Thoracic aorta (tissue), 2 donors: Measurements from ENCODE around the gene TOP3A. TPM values are rescaled to one million over a fixed set of nuclear protein-coding genes. Genes with fewer than 3 reads are reported as not detected.
"Not testable (repeated sequence)": the region's sequence is repeated elsewhere in the genome, so short reads cannot be mapped to it uniquely, and the experiment has no call there.

Experiments
- ATAC-seq: fragments of 150-250 bp; one replicate; pipeline ENCODE4 v1.8.0; 2017; ENCODE audit warnings: low read depth; ENCODE audit not compliant: insufficient number of reproducible peaks, low FRiP score
- DNase-seq: peaks from one replicate; pipeline ENCODE4 v3.0.0-alpha.2; 2020; ENCODE audit warnings: low spot score
- H3K27ac ChIP-seq, 2 donors: fragments of 200-600 bp; sonication (generic); 1 replicate in 1 of 2; 2 replicates in 1 of 2; pipeline ENCODE4 v1.5.1; 2016; ENCODE audit warnings: mild to moderate bottlenecking in 2 of 2, moderate library complexity in 2 of 2
- H3K27me3 ChIP-seq: fragments of 200-600 bp; sonication (generic); replicated peaks from 2 replicates; pipeline ENCODE4 v1.6.0; 2016; ENCODE audit warnings: mild to moderate bottlenecking; ENCODE audit not compliant: insufficient read depth
- H3K36me3 ChIP-seq: fragments of 200-600 bp; sonication (generic); one replicate; pipeline ENCODE4 v1.5.1; 2016
- H3K4me1 ChIP-seq, 2 donors: fragments of 200-600 bp; sonication (generic); 1 replicate in 1 of 2; 2 replicates in 1 of 2; pipeline versions ENCODE4 v1.5.1 to v1.6.0; 2016; ENCODE audit warnings: low read depth in 2 of 2, mild to moderate bottlenecking in 1 of 2; ENCODE audit not compliant: control insufficient read depth in 1 of 2
- H3K4me3 ChIP-seq: fragments of 200-600 bp; sonication (generic); 2 replicates; pipeline ENCODE4 v1.5.1; 2016; ENCODE audit warnings: mild to moderate bottlenecking
- H3K9me3 ChIP-seq: fragments of 200-600 bp; sonication (generic); 2 replicates; pipeline ENCODE4 v1.5.1; 2016
- total RNA-seq, 2 donors: library from RNA; depleted of rRNA; stranded (reverse); fragments of >200 nt; gene quantifications; one replicate each; pipeline versions ENCODE4 v1.1.0 to v1.2.3, GENCODE V29; 2016
- TF ChIP-seq, protein P1 (sequence below): fragments of 200-600 bp; sonication (generic); IDR thresholded peaks from one replicate; pipeline ENCODE4 v1.5.1; 2019; ENCODE audit warnings: antibody characterized with exemption

The TOP3A gene
- total RNA-seq, 2 donors from 2014 or later: 33.4 to 54.6 TPM

GRCh38 chr17:18339933-18340332 is 25.1 kb upstream of the TOP3A start:
- TF ChIP-seq, protein P1, sequence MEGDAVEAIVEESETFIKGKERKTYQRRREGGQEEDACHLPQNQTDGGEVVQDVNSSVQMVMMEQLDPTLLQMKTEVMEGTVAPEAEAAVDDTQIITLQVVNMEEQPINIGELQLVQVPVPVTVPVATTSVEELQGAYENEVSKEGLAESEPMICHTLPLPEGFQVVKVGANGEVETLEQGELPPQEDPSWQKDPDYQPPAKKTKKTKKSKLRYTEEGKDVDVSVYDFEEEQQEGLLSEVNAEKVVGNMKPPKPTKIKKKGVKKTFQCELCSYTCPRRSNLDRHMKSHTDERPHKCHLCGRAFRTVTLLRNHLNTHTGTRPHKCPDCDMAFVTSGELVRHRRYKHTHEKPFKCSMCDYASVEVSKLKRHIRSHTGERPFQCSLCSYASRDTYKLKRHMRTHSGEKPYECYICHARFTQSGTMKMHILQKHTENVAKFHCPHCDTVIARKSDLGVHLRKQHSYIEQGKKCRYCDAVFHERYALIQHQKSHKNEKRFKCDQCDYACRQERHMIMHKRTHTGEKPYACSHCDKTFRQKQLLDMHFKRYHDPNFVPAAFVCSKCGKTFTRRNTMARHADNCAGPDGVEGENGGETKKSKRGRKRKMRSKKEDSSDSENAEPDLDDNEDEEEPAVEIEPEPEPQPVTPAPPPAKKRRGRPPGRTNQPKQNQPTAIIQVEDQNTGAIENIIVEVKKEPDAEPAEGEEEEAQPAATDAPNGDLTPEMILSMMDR: no peak
- H3K9me3 ChIP-seq: no peaks in the 10 kb centered on the region
- ATAC-seq (no peak), DNase-seq (no peak)
- H3K36me3 ChIP-seq: peaks cover 32% of the 10 kb centered on the region
- H3K27ac ChIP-seq: no peak overlapping the region
- no peaks in the 10 kb centered on the region for H3K27me3 ChIP-seq
- no peak overlapping the region for H3K4me3 ChIP-seq
- H3K4me1 ChIP-seq: no peaks in the 10 kb centered on the region

GRCh38 chr17:18338158-18338557 is 23.4 kb upstream of the TOP3A start:
- DNase-seq, H3K27ac ChIP-seq, ATAC-seq, H3K9me3 ChIP-seq, H3K4me1 ChIP-seq, H3K4me3 ChIP-seq, H3K27me3 ChIP-seq: not testable (repeated sequence)
- H3K36me3 ChIP-seq: peaks cover 39% of the 10 kb centered on the region

GRCh38 chr17:18332909-18333489 is 18.2 kb upstream of the TOP3A start:
- TF ChIP-seq, protein P1: no peak

GRCh38 chr17:18331879-18332278 is 17.1 kb upstream of the TOP3A start:
- no peak overlapping the region for H3K27ac ChIP-seq
- no peaks in the 10 kb centered on the region for H3K27me3 ChIP-seq
- no peak for DNase-seq
- no peak overlapping the region for H3K4me3 ChIP-seq
- no peak for ATAC-seq
- no peaks in the 10 kb centered on the region for H3K9me3 ChIP-seq
- peaks cover 57% of the 10 kb centered on the region for H3K36me3 ChIP-seq
- no peaks in the 10 kb centered on the region for H3K4me1 ChIP-seq
- TF ChIP-seq, protein P1: no peak

More at GRCh38 chr17:18332909-18333489, 18.2 kb upstream of the TOP3A start:
- ATAC-seq: no peak
- Histone ChIP-seq H3K27me3 (no peaks in the 10 kb centered on the region), H3K27ac (no peak overlapping the region), H3K4me3 (no peak overlapping the region), H3K36me3 (peaks cover 54% of the 10 kb centered on the region), H3K4me1 (no peaks in the 10 kb centered on the region), H3K9me3 (no peaks in the 10 kb centered on the region)
- no peak for DNase-seq

GRCh38 chr17:18328643-18329204 is 13.9 kb upstream of the TOP3A start:
- TF ChIP-seq, protein P1: no peak

More at GRCh38 chr17:18328643-18329204, 13.9 kb upstream of the TOP3A start:
- Histone ChIP-seq H3K36me3 (peaks cover 47% of the 10 kb centered on the region), H3K9me3 (no peaks in the 10 kb centered on the region), H3K4me3 (no peak overlapping the region), H3K4me1 (no peaks in the 10 kb centered on the region), H3K27me3 (no peaks in the 10 kb centered on the region), H3K27ac (no peak overlapping the region)
- ATAC-seq: no peak
- no peak for DNase-seq
